H54 (cell line): ENCODE data around the gene TMEM9B.
A peak's percentile ranks its signal among the peaks of the same experiment; 100 is the strongest.
"Not testable (repeated sequence)": the region's sequence is repeated elsewhere in the genome, so short reads cannot be mapped to it uniquely, and the experiment has no call there.

Experiments used
- DNase-seq: peaks from one replicate; pipeline ENCODE4 v3.0.0; 2011; ENCODE audit warnings: low spot score, mixed read lengths; ENCODE audit not compliant: insufficient read length
- FAIRE-seq: peaks from 3 replicates; lab custom pipeline; 2011; peaks lifted over from hg19 to GRCh38; lab: Jason Lieb, UNC
- POLR2A ChIP-seq: IDR thresholded peaks from 2 replicates; pipeline ENCODE4 v1.6.1; 2011; ENCODE audit warnings: low read depth, mild to moderate bottlenecking, low read length

TMEM9B gene

DNA sequence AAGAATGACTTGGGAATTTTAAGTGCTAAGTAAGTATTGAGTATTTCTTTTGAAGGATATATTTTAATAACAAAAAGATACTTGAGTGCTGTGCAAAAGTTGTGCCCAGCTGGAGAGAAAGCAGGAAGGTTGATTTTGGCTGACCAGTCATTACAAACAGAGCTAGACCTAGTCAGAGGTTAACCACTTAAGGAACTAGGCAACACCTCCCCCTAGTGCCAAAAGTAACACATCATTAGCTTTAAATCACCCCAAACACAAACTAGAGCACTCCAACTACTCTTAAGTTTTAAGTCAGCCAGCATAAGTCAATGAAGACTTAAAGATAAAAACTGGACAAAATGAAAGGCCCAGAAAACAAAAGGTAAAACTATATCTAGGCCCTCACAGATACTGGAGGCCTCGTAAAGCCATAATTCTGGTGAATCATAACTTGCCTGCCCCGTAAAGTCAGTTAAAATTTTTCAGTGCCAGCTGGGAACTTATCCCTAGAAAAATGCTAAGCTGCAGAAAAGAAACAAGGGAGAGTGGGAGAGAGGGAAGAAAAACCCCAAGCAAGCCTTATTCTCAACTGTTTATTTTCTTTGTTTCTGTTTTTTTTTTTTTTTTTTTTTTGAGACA is 4.6 kb downstream of the TMEM9B start:
- DNase-seq (peak; percentile 73), FAIRE-seq (peak; percentile 76)
- no peak for TF ChIP-seq POLR2A

DNA sequence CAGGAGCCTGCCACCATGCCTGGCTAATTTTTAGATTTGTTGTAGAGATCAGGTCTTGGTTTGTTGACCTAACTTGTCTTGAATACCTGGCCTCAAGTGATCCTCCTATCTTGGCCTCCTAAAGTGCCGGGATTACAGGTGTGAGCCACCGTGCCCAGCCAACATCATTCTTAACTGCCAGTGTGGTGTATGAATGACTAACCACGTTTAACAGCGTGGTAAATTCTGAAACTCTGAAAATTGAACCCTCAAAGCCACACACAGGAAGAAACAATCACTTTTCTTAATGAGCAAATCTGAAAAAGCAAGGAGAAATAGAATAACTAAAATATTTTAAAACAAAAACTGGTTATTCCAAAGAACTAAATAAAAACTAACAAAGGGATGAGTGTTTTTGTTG is 7.4 kb downstream of the TMEM9B start:
- no peak for FAIRE-seq
- no peak for DNase-seq
- no peak for TF ChIP-seq POLR2A

DNA sequence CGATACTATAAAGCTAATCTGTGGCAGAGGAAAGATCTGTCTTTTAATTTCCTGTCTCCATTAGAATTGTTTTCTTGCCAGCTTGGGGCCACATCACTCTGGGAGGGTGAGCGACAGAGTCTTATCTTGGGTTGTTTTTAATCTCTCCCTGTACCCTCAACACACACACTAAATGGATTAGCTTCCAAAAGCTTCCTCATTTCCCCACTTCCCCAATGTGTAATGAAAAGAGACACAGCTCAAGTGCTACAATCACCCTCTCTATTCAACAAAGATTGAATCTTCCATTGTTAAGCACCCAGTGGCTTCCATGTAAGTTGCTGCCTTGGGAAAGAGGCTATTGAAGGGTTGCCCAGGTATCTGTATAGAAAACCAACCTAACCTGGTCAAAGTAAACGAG is 15.4 kb downstream of the TMEM9B start:
- DNase-seq, result no peak
- no peak for TF ChIP-seq POLR2A
- peak; percentile 68 for FAIRE-seq

DNA sequence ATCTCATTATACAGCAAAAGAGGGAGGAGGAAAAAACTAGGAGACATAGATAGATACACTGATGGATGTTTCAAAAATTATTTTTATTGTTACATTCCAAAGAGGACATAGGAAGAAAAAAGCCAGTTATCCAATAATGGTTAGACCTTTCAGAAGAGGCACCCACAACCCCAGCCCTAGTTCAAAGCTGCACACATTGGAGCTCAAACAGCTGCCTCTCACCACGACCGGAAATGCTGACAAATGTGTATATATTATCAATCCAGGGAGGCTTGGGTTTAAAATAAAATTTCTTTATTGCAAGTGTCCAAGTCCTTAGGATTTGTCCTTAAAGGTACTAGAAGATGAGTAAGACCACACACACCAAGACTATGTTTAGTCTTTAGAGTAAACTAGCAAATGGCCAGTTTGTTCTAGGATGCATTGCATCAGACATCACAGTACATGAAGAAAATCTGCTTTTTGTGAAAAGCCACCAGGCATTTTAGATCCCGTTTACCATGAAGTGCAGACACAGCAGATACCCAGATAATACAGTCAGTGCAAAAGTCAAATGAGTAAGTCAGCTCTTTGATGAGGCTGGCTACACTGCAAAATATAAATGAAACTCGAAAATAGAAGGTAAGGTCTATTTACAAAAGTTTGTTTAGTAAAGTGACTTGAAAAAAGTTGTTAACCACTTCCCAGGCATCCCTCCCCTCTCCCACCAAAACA is 16.9 kb downstream of the TMEM9B start:
- FAIRE-seq (no peak), DNase-seq (no peak)
- TF ChIP-seq POLR2A, result no peak

DNA sequence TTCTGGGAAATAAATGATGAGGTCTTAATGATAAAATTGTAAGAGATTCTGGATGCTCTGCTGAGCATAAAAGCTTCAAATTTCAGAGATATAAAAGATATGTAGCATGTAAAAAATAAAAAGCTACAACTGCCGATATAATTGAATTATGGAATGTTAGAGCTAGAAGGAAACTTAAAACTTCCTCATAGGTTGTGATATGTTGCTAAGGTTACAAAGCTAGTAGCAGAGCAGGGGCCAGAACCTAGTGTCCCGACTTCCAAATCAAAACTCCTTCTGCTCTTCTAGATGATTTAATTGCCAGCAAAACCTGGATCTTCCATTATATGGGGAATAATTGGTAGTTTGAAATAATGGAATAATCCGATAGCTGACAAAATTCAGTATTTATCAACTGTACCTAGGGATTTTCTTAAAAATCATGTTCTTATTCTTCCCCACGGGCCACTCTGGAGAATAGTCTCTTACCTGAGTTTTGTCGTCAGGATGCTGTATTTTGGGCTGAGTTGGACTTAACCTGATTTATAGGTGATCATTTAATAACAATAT is 21.6 kb downstream of the TMEM9B start, which contains the start of gene ASCL3:
Gene ASCL3 (minus strand): TSS at position 499 of the 549 bp plus-strand sequence. CDS start 4,855 bp downstream, outside the sequence.
- TF ChIP-seq POLR2A, result no peak
- FAIRE-seq, result no peak

DNA sequence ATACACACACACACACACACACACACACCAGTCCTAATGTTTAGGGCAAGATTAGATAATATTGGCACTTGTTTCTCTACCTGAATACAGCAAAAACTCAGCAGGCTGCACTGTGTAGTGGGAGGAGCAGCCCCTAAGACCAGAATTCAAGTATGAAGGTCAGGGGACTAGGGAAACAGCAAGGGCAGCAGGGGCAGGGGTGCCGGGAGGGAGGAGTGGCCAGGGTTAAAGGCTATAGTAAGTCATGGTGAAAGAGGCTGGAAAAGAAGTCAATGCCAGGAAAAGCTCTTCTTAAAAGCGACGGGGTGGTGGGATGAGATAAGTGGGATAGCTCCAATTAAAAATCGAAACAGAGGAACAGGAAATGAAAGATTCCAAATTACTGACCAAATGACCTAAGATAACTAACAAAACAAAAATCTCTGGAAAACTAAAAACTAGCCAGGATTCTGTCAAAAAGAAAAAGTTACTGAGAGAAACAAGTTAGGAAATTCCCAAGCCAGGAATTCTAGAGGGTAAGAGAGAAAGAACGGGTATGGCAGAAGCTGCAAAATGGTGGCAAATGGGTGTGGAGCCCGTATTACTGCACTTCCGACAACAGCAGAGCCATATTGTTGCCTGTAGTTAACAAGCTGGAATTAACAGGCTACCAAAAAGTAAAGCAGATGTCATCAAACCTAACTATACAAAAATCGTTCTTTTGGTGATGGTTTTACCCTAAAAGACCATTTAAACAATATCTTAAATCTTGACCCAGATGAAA is 22.7 kb downstream of the TMEM9B start:
- no peak for TF ChIP-seq POLR2A
- DNase-seq, result no peak
- FAIRE-seq, result no peak

More for the DNA sequence above, 21.6 kb downstream of the TMEM9B start, which contains the start of gene ASCL3:
- no peak for DNase-seq

DNA sequence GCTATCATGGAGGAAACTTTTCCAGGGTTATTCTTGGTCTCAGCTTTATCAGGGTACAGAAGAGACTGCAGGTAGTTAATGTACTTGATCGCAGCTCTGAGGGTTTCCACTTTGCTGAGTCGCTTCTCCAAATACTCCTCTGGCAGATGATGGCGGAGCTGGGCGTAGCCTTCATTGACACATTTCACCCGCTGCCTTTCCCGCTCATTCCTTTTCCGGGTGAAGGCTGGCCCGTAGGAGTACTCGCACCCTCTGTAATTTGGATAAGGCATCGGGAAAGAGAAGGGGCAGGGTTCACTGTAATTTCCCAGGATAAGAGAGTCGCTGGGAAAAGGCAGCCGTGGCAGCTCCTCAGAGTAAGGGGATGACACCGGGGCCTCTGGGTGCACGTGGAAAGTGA is 26.6 kb downstream of the TMEM9B start:
- no peak for TF ChIP-seq POLR2A
- no peak for FAIRE-seq
- no peak for DNase-seq

DNA sequence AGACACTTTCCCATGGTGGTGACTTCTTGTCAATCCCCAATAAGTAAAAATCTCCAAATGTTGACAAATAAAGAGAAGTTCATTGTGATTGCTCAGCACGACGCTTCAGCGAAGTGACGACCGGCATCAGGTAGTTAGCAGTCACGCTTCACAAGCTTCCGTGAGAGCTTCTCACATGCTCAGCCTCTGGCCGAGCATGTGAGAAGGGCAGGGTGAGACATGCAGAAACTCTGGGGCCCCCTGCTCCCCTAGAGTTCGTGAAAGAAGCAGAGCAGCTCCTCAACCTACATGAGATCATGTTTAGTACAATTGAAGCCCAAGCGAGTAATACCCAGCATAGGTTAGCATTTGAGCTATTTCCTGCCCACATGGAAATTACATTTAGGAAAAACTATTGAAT is 27.1 kb downstream of the TMEM9B start:
- no peak for TF ChIP-seq POLR2A
- no peak for FAIRE-seq
- no peak for DNase-seq

DNA sequence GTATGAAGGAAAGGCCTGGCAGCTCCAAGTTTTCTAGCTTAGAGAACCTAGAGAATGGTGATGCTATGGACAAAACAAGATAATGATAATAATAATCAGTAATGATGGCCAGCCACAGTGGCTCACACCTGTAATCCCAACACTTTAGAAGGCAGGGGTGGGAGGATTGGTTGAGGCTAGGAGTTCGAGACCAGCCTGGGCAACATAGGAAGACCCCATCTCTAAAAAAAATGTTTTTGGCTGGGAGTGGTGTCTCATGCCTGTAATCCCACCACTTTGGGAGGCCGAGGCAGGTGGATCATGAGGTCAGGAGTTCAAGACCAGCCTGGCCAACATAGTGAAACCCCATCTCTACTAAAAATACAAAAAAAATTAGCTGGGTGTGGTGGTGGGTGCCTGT is 28.5 kb downstream of the TMEM9B start:
- DNase-seq, FAIRE-seq: not testable (repeated sequence)

DNA sequence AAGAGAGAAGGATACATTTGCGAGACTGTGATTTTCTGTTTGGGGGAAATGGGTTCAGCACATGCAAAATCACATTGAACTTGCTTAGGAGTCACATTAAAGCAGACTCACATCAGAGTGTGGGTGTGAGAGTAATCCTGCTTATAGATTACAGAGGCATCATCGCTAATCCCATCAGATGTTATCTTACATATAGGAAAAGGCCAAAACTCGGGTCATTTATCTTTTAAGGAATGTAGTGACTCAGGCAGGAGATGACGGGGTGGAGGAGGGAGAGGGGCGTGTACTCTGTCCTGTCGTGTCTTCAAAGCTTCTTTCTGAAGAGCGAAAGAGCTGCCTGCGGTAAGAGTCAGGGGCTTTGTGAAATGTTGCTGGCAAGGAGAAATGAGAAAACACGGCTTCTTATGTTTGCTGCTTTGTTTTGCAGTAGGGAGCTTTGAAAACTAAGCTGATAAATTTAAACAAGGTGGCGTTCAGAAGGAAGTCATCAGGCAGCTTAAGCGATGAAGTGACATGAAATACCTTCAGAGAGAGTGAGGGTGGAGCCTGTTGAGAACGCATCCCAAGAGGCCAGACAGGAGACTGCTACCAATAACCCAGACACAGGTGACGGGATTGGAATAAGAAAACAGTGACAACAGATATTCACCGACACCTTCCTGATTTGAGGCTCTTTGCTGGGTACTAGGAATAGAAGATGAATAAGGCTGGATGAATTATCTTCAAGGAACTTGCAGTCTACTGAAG is 29.3 kb downstream of the TMEM9B start:
- no peak for TF ChIP-seq POLR2A
- DNase-seq, result peak; percentile 53
- FAIRE-seq, result peak; percentile 48

DNA sequence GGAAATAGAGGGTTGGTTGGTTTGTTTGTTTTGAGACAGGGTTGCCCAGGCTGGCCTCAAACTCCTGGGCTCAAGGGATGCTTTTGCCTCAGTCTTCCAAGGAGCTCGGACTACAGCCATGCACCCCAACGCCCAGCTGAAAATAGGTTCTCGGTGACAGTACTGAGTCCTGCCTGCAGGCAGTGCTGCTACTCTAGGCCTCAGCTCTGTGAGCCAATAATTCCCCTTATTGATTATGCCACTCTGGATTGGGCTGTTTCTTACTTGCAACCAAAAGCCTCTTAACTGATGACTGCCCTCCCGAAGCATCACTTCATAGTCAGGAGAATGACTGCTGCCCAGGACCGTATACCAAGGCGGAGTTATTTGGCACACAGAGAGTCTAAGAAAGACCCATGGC is 30.3 kb downstream of the TMEM9B start:
- DNase-seq (no peak), FAIRE-seq (no peak)
- TF ChIP-seq POLR2A, result no peak

DNA sequence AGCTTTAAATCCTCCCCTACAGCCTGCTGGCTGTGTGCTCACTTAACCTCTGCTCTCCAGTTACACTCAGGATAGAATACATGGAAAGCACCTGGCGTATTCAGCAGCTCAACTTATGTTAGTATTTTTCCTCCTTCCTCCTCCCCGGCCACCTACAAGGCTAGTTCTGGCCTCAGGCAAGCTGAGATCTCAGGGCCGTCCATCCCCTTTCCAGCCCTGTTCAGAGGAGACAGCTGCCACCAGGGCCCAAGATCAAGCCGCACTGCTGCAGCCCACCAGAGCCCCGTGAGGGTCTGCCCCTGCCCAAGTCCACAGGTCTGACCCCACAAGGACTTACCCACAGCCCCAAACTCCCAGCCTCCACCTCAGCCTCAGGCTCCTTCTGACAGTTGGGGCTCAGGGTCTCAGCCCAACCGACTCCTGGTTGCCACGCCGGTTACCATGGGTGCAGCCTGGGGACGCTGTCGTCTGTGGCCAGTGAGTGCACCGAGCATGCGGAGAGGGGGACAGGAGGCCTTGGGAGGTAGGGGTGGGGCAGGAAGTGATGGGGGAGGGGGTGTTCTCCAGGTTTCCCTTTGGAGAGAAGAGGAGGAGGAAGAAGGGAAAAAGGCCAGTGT is 31.6 kb downstream of the TMEM9B start, which contains the start of gene C11orf16:
Gene C11orf16 (minus strand): TSS at position 384 of the 617 bp plus-strand sequence. CDS start 639 bp downstream, outside the sequence.
- no peak for TF ChIP-seq POLR2A

More for the DNA sequence above, 31.6 kb downstream of the TMEM9B start, which contains the start of gene C11orf16:
- DNase-seq (no peak), FAIRE-seq (no peak)
